HCT116 (cell line): Measurements from ENCODE around the gene GPR39. TPM values are rescaled to one million over a fixed set of nuclear protein-coding genes. Genes with fewer than 3 reads are reported as not detected.

Source experiments
- ATAC-seq: fragments of 200-7000 bp; cut with Tn5 transposase; 2 replicates; pipeline ENCODE4 v1.9.1; 2020; ENCODE audit warnings: mild to moderate bottlenecking, moderate library complexity
- BruUV-seq: library from RNA; stranded (reverse); fragments of 400-500 nt; replicated peaks from 2 replicates; lab custom pipeline; 2021; lab: Mats Ljungman, UMichigan
- CTCF ChIA-PET: fragments of 300-600 bp; sonication (Branson Sonifier 250); formaldehyde crosslinking; loops from one replicate; lab custom pipeline; 2021; ENCODE audit warnings: antibody characterized with exemption; lab: Charles Lee
- POLR2A ChIA-PET: fragments of 300-600, 350-600 bp; sonication (Branson Sonifier 250); formaldehyde crosslinking; loops from one replicate; lab custom pipeline; 2021; ENCODE audit warnings: antibody characterized with exemption; lab: Charles Lee
- RAD21 ChIA-PET, 2 experiments: fragments of 300-600 bp; sonication (Branson Sonifier 250); formaldehyde crosslinking; loops; one replicate each; lab custom pipeline; 2023; ENCODE audit warnings: low total read pairs in 2 of 2; ENCODE audit not compliant: uncharacterized antibody in 2 of 2, unreplicated experiment in 2 of 2, low non-redundant PET in 1 of 2; lab: Charles Lee
- DNase-seq: peaks from one replicate; pipeline ENCODE4 v3.0.0-alpha.2; 2010; ENCODE audit warnings: low read depth, low spot score
- H2AFZ ChIP-seq: fragments of 200-600 bp; shearing (Covaris generic), sonication (generic); 2 replicates; pipeline ENCODE4 v1.6.1; 2017; ENCODE audit warnings: low read depth, mixed run types, mixed read lengths, antibody characterized with exemption, low read length; ENCODE audit not compliant: poor library complexity, severe bottlenecking
- H3K27ac ChIP-seq: 2 replicates; pipeline ENCODE4 v1.5.1; 2012; ENCODE audit warnings: low read depth, low read length
- H3K27me3 ChIP-seq: fragments of 200-600 bp; sonication (generic); 2 replicates; pipeline ENCODE4 v1.6.1; 2016; ENCODE audit warnings: mixed run types, low read length, mixed read lengths; ENCODE audit not compliant: insufficient read depth
- H3K36me3 ChIP-seq, 2 experiments: fragments of 200-500 bp in 1 of 2; fragments of 200-600 bp in 1 of 2; sonication (Bioruptor generic) in 1 of 2; sonication (generic) in 1 of 2; 2 replicates each; pipeline versions ENCODE4 v1.5.1 to v1.6.1; 2014 to 2016; ENCODE audit warnings: low read length in 2 of 2, inconsistent platforms in 1 of 2, mixed read lengths in 1 of 2, mixed run types in 1 of 2; ENCODE audit not compliant: insufficient read depth in 2 of 2, control insufficient read depth in 1 of 2
- H3K4me1 ChIP-seq, 2 experiments: fragments of 200-600 bp in 1 of 2; sonication (generic) in 1 of 2; 2 replicates each; pipeline versions ENCODE4 v1.5.1 to v1.6.1; 2012 to 2017; ENCODE audit warnings: low read length in 2 of 2, inconsistent platforms in 1 of 2, mild to moderate bottlenecking in 1 of 2, mixed read lengths in 1 of 2, mixed run types in 1 of 2, moderate library complexity in 1 of 2; ENCODE audit not compliant: insufficient read depth in 2 of 2, control insufficient read depth in 1 of 2
- H3K4me2 ChIP-seq: fragments of 200-600 bp; sonication (generic); 2 replicates; pipeline ENCODE4 v1.6.1; 2017; ENCODE audit warnings: mixed run types, low read length, mixed read lengths
- H3K4me3 ChIP-seq, 2 experiments: fragments of 200-600 bp in 1 of 2; sonication (generic) in 1 of 2; replicated peaks in 1 of 2; 2 replicates each; pipeline ENCODE4 v1.5.1; 2011 to 2016; ENCODE audit warnings: low read length in 2 of 2, control low read depth in 1 of 2, low read depth in 1 of 2, mild to moderate bottlenecking in 1 of 2, mixed read lengths in 1 of 2, mixed run types in 1 of 2
- H3K79me2 ChIP-seq: fragments of 200-600 bp; sonication (generic); 2 replicates; pipeline ENCODE4 v1.6.1; 2017; ENCODE audit warnings: mild to moderate bottlenecking, mixed run types, low read length, moderate library complexity, mixed read lengths; ENCODE audit not compliant: insufficient read depth
- H3K9ac ChIP-seq: fragments of 200-600 bp; sonication (generic); 2 replicates; pipeline ENCODE4 v1.6.1; 2016; ENCODE audit warnings: low read length, mixed read lengths
- H3K9me2 ChIP-seq: fragments of 200-600 bp; sonication (generic), shearing (Covaris generic); 2 replicates; pipeline ENCODE4 v1.6.1; 2017; ENCODE audit warnings: mixed run types, mild to moderate bottlenecking, moderate library complexity; ENCODE audit not compliant: insufficient read depth
- H3K9me3 ChIP-seq, 2 experiments: fragments of 200-500 bp in 1 of 2; fragments of 200-600 bp in 1 of 2; sonication (Bioruptor generic) in 1 of 2; sonication (generic) in 1 of 2; 2 replicates each; pipeline ENCODE4 v1.6.1; 2014 to 2017; ENCODE audit warnings: low read length in 2 of 2, mixed read lengths in 2 of 2, inconsistent platforms in 1 of 2, low read depth in 1 of 2, mild to moderate bottlenecking in 1 of 2, mixed run types in 1 of 2, moderate library complexity in 1 of 2; ENCODE audit not compliant: control insufficient read depth in 1 of 2, insufficient read depth in 1 of 2
- H4K20me1 ChIP-seq: fragments of 200-600 bp; sonication (generic), shearing (Covaris generic); 2 replicates; pipeline ENCODE4 v1.6.1; 2017; ENCODE audit warnings: mixed run types, mild to moderate bottlenecking, moderate library complexity; ENCODE audit not compliant: insufficient read depth
- CEBPB ChIP-seq: IDR thresholded peaks from 2 replicates; pipeline ENCODE4 v1.6.1; 2012; ENCODE audit warnings: low read depth
- EZH2phosphoT487 ChIP-seq: fragments of 200-600 bp; IDR thresholded peaks from 2 replicates; pipeline ENCODE4 v1.6.1; 2018; ENCODE audit warnings: antibody characterized with exemption, borderline replicate concordance
- MAX ChIP-seq: IDR thresholded peaks from 2 replicates; pipeline ENCODE4 v1.6.1; 2012
- POLR2AphosphoS5 ChIP-seq: IDR thresholded peaks from 2 replicates; pipeline ENCODE4 v1.6.1; 2011; ENCODE audit warnings: mild to moderate bottlenecking, low read depth, low read length, moderate library complexity
- RAD21 ChIP-seq: IDR thresholded peaks from 2 replicates; pipeline ENCODE4 v1.6.1; 2012; ENCODE audit warnings: low read depth, mild to moderate bottlenecking
- REST ChIP-seq: IDR thresholded peaks from 2 replicates; pipeline ENCODE4 v1.6.1; 2012; ENCODE audit warnings: low read depth
- YY1 ChIP-seq: IDR thresholded peaks from 2 replicates; pipeline ENCODE4 v1.6.1; 2011; ENCODE audit warnings: low read length, low read depth, moderate library complexity, mild to moderate bottlenecking; ENCODE audit not compliant: insufficient replicate concordance; ENCODE audit errors: extremely low read depth
- intact Hi-C: fragments of 100-400 bp; cut with micrococcal nuclease; formaldehyde crosslinking; loops from 2 replicates; pipeline ENCODE4 v1.10.0; 2022
- total RNA-seq: library from RNA; stranded (reverse); gene quantifications from one replicate; pipeline ENCODE4 v1.2.1, GENCODE V29; 2021; ENCODE audit not compliant: unreplicated experiment

GPR39 gene
- total RNA-seq, 1 experiment from 2014 or later: 5.1 TPM

GRCh38 chr2:132559921-132560320 lies 143.3 kb downstream of the GPR39 start:
- H4K20me1 ChIP-seq: no peaks in the 10 kb centered on the region
- CTCF ChIA-PET: no interaction called here
- intact Hi-C loops: no loop called here
- RAD21 ChIA-PET: no interaction called here
- no peaks in the 10 kb centered on the region for H3K4me1 ChIP-seq
- H3K4me3 ChIP-seq: no peak overlapping the region
- TF ChIP-seq POLR2AphosphoS5: no peak
- no peak for TF ChIP-seq EZH2phosphoT487
- no peak for TF ChIP-seq MAX
- TF ChIP-seq REST: no peak
- no peak for TF ChIP-seq YY1
- no peak for TF ChIP-seq RAD21
- no peak for TF ChIP-seq CEBPB
- no TSS peak for BruUV-seq
- H3K4me2 ChIP-seq: no peak overlapping the region
- no peaks in the 10 kb centered on the region for H3K36me3 ChIP-seq
- POLR2A ChIA-PET: no interaction called here
- no peak overlapping the region for H2AFZ ChIP-seq
- H3K9me3 ChIP-seq: no peaks in the 10 kb centered on the region
- ATAC-seq: no peak
- no peaks in the 10 kb centered on the region for H3K27me3 ChIP-seq
- H3K9me2 ChIP-seq: no peaks in the 10 kb centered on the region
- no peak overlapping the region for H3K9ac ChIP-seq
- no peak overlapping the region for H3K27ac ChIP-seq
- no peak for DNase-seq
- H3K79me2 ChIP-seq: no peaks in the 10 kb centered on the region
